H1 (cell line): ENCODE measurements around the gene NUP188. TPM values are rescaled to one million over a fixed set of nuclear protein-coding genes. Genes with fewer than 3 reads are reported as not detected.

Experiments
- BCL11A ChIP-seq, 2 experiments: IDR thresholded peaks; one replicate each; pipeline ENCODE4 v1.6.1; 2011; ENCODE audit warnings: low read depth in 2 of 2, low read length in 2 of 2, mild to moderate bottlenecking in 2 of 2
- EGR1 ChIP-seq: IDR thresholded peaks from 2 replicates; pipeline ENCODE4 v1.6.1; 2011; ENCODE audit warnings: low read depth, low read length, borderline replicate concordance
- GABPA ChIP-seq: IDR thresholded peaks from 2 replicates; pipeline ENCODE4 v1.6.1; 2011; ENCODE audit warnings: mild to moderate bottlenecking, low read length, moderate library complexity, borderline replicate concordance; ENCODE audit not compliant: insufficient read depth
- HDAC6 ChIP-seq: IDR thresholded peaks from one replicate; pipeline ENCODE4 v1.7.1; 2012; ENCODE audit warnings: low read depth, mild to moderate bottlenecking, inconsistent platforms, low read length, moderate library complexity
- MAFK ChIP-seq: IDR thresholded peaks from 2 replicates; pipeline ENCODE4 v1.6.1; 2012; ENCODE audit warnings: low read depth, mild to moderate bottlenecking, improper control_type of control experiment, low read length
- POLR2AphosphoS5 ChIP-seq: IDR thresholded peaks from 2 replicates; pipeline ENCODE4 v1.6.1; 2011; ENCODE audit warnings: low read depth, low read length
- RBBP5 ChIP-seq: IDR thresholded peaks from 2 replicates; pipeline ENCODE4 v1.7.1; 2012; ENCODE audit warnings: low read depth, mild to moderate bottlenecking, inconsistent platforms, low read length, moderate library complexity, borderline replicate concordance
- TEAD4 ChIP-seq: IDR thresholded peaks from 2 replicates; pipeline ENCODE4 v1.6.1; 2012; ENCODE audit warnings: low read depth, low read length, inconsistent platforms, mixed read lengths
- polyA plus RNA-seq, 7 experiments: library from polyadenylated mRNA; depleted of rRNA in 3 of 7; stranded (reverse) in 5 of 7; unstranded in 2 of 7; fragments of >200 nt in 5 of 7; fragments of 200-250 nt in 2 of 7; gene quantifications; 1 replicate in 5 of 7; 2 replicates in 1 of 7; 4 replicates in 1 of 7; pipeline versions ENCODE4 v1.2.1 to v1.2.3, GENCODE V29; 2011 to 2013; ENCODE audit warnings: missing spikeins in 2 of 7, mixed read lengths in 2 of 7
- total RNA-seq: library from RNA; stranded (reverse); fragmentation: NEBNext Ultra II Directional; extraction: Animal tissue kit (Norgen Biotek cat#: 25700); gene quantifications from 2 replicates; pipeline ENCODE4 v1.2.1, GENCODE V29; 2021
- TF ChIP-seq, protein P1 (sequence below): fragments of 300-600 bp; sonication (generic); IDR thresholded peaks from 2 replicates; pipeline ENCODE4 v1.7.1; 2012; ENCODE audit warnings: low read length, moderate library complexity, mild to moderate bottlenecking, inconsistent platforms; ENCODE audit not compliant: insufficient replicate concordance
- TF ChIP-seq, protein P2 (sequence below): IDR thresholded peaks from 2 replicates; pipeline ENCODE4 v1.6.1; 2012; ENCODE audit warnings: inconsistent platforms

NUP188 gene
- total and polyA plus RNA-seq, 2 of the 8 experiments (the other 6 are each of a cell fraction or from before 2014, with no cell fraction given) = 90.1 to 111 TPM

- TF ChIP-seq, protein P1, sequence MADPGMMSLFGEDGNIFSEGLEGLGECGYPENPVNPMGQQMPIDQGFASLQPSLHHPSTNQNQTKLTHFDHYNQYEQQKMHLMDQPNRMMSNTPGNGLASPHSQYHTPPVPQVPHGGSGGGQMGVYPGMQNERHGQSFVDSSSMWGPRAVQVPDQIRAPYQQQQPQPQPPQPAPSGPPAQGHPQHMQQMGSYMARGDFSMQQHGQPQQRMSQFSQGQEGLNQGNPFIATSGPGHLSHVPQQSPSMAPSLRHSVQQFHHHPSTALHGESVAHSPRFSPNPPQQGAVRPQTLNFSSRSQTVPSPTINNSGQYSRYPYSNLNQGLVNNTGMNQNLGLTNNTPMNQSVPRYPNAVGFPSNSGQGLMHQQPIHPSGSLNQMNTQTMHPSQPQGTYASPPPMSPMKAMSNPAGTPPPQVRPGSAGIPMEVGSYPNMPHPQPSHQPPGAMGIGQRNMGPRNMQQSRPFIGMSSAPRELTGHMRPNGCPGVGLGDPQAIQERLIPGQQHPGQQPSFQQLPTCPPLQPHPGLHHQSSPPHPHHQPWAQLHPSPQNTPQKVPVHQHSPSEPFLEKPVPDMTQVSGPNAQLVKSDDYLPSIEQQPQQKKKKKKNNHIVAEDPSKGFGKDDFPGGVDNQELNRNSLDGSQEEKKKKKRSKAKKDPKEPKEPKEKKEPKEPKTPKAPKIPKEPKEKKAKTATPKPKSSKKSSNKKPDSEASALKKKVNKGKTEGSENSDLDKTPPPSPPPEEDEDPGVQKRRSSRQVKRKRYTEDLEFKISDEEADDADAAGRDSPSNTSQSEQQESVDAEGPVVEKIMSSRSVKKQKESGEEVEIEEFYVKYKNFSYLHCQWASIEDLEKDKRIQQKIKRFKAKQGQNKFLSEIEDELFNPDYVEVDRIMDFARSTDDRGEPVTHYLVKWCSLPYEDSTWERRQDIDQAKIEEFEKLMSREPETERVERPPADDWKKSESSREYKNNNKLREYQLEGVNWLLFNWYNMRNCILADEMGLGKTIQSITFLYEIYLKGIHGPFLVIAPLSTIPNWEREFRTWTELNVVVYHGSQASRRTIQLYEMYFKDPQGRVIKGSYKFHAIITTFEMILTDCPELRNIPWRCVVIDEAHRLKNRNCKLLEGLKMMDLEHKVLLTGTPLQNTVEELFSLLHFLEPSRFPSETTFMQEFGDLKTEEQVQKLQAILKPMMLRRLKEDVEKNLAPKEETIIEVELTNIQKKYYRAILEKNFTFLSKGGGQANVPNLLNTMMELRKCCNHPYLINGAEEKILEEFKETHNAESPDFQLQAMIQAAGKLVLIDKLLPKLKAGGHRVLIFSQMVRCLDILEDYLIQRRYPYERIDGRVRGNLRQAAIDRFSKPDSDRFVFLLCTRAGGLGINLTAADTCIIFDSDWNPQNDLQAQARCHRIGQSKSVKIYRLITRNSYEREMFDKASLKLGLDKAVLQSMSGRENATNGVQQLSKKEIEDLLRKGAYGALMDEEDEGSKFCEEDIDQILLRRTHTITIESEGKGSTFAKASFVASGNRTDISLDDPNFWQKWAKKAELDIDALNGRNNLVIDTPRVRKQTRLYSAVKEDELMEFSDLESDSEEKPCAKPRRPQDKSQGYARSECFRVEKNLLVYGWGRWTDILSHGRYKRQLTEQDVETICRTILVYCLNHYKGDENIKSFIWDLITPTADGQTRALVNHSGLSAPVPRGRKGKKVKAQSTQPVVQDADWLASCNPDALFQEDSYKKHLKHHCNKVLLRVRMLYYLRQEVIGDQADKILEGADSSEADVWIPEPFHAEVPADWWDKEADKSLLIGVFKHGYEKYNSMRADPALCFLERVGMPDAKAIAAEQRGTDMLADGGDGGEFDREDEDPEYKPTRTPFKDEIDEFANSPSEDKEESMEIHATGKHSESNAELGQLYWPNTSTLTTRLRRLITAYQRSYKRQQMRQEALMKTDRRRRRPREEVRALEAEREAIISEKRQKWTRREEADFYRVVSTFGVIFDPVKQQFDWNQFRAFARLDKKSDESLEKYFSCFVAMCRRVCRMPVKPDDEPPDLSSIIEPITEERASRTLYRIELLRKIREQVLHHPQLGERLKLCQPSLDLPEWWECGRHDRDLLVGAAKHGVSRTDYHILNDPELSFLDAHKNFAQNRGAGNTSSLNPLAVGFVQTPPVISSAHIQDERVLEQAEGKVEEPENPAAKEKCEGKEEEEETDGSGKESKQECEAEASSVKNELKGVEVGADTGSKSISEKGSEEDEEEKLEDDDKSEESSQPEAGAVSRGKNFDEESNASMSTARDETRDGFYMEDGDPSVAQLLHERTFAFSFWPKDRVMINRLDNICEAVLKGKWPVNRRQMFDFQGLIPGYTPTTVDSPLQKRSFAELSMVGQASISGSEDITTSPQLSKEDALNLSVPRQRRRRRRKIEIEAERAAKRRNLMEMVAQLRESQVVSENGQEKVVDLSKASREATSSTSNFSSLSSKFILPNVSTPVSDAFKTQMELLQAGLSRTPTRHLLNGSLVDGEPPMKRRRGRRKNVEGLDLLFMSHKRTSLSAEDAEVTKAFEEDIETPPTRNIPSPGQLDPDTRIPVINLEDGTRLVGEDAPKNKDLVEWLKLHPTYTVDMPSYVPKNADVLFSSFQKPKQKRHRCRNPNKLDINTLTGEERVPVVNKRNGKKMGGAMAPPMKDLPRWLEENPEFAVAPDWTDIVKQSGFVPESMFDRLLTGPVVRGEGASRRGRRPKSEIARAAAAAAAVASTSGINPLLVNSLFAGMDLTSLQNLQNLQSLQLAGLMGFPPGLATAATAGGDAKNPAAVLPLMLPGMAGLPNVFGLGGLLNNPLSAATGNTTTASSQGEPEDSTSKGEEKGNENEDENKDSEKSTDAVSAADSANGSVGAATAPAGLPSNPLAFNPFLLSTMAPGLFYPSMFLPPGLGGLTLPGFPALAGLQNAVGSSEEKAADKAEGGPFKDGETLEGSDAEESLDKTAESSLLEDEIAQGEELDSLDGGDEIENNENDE = no peak
- TF ChIP-seq EGR1 (no peak), POLR2AphosphoS5 (no peak), BCL11A (IDR thresholded peaks at IDR 0.05; ENCODE audit: low read depth in 2 of 2, low read length in 2 of 2) (no peak), HDAC6 (no peak), MAFK (no peak), RBBP5 (no peak), GABPA (no peak), TEAD4 (no peak)
- TF ChIP-seq, protein P2, sequence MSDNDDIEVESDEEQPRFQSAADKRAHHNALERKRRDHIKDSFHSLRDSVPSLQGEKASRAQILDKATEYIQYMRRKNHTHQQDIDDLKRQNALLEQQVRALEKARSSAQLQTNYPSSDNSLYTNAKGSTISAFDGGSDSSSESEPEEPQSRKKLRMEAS = no peak
These were observed 45.0 kb upstream of the NUP188 start (continued) for GRCh38 chr9:128902351-128903078.
